ENCODE measurements around the gene TYW3. TPM values are rescaled to one million over a fixed set of nuclear protein-coding genes. Genes with fewer than 3 reads are reported as not detected.

TYW3 gene
- total and polyA plus RNA-seq, 2 of the 13 experiments (the other 11 are each of a cell fraction or from before 2014, with no cell fraction given), result 17.6 to 45.8 TPM

- TF ChIP-seq ARID5B (CRISPR knock-in tag; IDR thresholded peaks at IDR 0.05) (peak; percentile 58; the same call in 1 of the 2 replicates), EHMT2 (IDR thresholded peaks at IDR 0.05; ENCODE audit: borderline replicate concordance, low read depth, low read length) (no peak), HNRNPUL1 (IDR thresholded peaks at IDR 0.05; ENCODE audit: low read depth, low read length) (peak; percentile 13; the same call in 1 of the 2 replicates), SMYD3 (CRISPR knock-in tag; IDR thresholded peaks at IDR 0.05) (0 out of 2 replicates have a peak, but pooled peaks have one; percentile 39)
- TF ChIP-seq, protein P1, sequence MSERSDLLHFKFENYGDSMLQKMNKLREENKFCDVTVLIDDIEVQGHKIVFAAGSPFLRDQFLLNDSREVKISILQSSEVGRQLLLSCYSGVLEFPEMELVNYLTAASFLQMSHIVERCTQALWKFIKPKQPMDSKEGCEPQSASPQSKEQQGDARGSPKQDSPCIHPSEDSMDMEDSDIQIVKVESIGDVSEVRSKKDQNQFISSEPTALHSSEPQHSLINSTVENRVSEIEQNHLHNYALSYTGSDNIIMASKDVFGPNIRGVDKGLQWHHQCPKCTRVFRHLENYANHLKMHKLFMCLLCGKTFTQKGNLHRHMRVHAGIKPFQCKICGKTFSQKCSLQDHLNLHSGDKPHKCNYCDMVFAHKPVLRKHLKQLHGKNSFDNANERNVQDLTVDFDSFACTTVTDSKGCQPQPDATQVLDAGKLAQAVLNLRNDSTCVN (CRISPR knock-in tag; IDR thresholded peaks at IDR 0.05; ENCODE audit: borderline replicate concordance), result peak; percentile 61; the same call in 1 of the 2 replicates
Observed at GRCh38 chr1:74731399-74732052, 1.4 kb upstream of the TYW3 start (continued).

Data from HepG2 (cell line).